HL-60 (cell line): ENCODE measurements around the gene HOXC13.

Experiments
- DNase-seq, 2 experiments: peaks; one replicate each; pipeline ENCODE4 v3.0.0-alpha.2; 2010 to 2020; ENCODE audit warnings: low read depth in 1 of 2, low spot score in 1 of 2
- H3K27ac ChIP-seq: fragments of 250-450 bp; sonication (Bioruptor Pico); replicated peaks from 2 replicates; pipeline ENCODE4 v1.5.1; 2020; ENCODE audit warnings: mild to moderate bottlenecking, moderate library complexity
- H3K27me3 ChIP-seq: fragments of 250-450 bp; sonication (Bioruptor Pico); 2 replicates; pipeline ENCODE4 v1.5.1; 2021; ENCODE audit warnings: mild to moderate bottlenecking, moderate library complexity; ENCODE audit not compliant: insufficient read depth, poor library complexity, severe bottlenecking
- H3K4me3 ChIP-seq: replicated peaks from 2 replicates; pipeline ENCODE4 v1.5.1; 2011; ENCODE audit warnings: mild to moderate bottlenecking, control low read depth, low read length; ENCODE audit not compliant: insufficient read depth
- GABPA ChIP-seq: IDR thresholded peaks from 2 replicates; pipeline ENCODE4 v1.6.1; 2012; ENCODE audit warnings: low read depth
- POLR2AphosphoS5 ChIP-seq: IDR thresholded peaks from 2 replicates; pipeline ENCODE4 v1.6.1; 2012; ENCODE audit warnings: low read depth
- SPI1 ChIP-seq: IDR thresholded peaks from 2 replicates; pipeline ENCODE4 v1.6.1; 2012; ENCODE audit warnings: low read depth, mild to moderate bottlenecking, borderline replicate concordance
- TF ChIP-seq, protein P1 (sequence below): IDR thresholded peaks from one replicate; pipeline ENCODE4 v1.5.1; 2011; ENCODE audit warnings: low read length, control low read depth, inconsistent platforms; ENCODE audit not compliant: insufficient read depth
- TF ChIP-seq, protein P2 (sequence below): IDR thresholded peaks from 2 replicates; pipeline ENCODE4 v1.6.1; 2012; ENCODE audit warnings: low read depth; ENCODE audit not compliant: insufficient replicate concordance

Gene HOXC13

DNA sequence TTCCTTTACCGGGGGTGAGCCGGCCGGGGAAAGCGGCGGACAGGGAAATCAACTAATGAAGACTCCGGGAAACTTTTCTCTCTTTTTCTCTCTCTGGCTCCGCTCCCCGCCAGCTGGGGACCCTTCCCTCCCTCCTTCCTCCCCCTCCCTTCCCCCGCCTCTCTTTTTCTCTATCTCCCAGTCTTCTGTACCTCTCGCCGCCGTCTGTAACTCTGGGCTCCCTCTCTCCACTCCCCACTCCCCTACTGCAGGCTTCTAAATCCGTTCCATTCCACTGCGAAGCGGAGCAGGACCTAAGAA is 27.4 kb downstream of the HOXC13 start:
- H3K27ac ChIP-seq, result no peak overlapping the region
- TF ChIP-seq GABPA (no peak), SPI1 (no peak), POLR2AphosphoS5 (no peak)
- TF ChIP-seq, protein P1, sequence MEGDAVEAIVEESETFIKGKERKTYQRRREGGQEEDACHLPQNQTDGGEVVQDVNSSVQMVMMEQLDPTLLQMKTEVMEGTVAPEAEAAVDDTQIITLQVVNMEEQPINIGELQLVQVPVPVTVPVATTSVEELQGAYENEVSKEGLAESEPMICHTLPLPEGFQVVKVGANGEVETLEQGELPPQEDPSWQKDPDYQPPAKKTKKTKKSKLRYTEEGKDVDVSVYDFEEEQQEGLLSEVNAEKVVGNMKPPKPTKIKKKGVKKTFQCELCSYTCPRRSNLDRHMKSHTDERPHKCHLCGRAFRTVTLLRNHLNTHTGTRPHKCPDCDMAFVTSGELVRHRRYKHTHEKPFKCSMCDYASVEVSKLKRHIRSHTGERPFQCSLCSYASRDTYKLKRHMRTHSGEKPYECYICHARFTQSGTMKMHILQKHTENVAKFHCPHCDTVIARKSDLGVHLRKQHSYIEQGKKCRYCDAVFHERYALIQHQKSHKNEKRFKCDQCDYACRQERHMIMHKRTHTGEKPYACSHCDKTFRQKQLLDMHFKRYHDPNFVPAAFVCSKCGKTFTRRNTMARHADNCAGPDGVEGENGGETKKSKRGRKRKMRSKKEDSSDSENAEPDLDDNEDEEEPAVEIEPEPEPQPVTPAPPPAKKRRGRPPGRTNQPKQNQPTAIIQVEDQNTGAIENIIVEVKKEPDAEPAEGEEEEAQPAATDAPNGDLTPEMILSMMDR, result no peak
- TF ChIP-seq, protein P2, sequence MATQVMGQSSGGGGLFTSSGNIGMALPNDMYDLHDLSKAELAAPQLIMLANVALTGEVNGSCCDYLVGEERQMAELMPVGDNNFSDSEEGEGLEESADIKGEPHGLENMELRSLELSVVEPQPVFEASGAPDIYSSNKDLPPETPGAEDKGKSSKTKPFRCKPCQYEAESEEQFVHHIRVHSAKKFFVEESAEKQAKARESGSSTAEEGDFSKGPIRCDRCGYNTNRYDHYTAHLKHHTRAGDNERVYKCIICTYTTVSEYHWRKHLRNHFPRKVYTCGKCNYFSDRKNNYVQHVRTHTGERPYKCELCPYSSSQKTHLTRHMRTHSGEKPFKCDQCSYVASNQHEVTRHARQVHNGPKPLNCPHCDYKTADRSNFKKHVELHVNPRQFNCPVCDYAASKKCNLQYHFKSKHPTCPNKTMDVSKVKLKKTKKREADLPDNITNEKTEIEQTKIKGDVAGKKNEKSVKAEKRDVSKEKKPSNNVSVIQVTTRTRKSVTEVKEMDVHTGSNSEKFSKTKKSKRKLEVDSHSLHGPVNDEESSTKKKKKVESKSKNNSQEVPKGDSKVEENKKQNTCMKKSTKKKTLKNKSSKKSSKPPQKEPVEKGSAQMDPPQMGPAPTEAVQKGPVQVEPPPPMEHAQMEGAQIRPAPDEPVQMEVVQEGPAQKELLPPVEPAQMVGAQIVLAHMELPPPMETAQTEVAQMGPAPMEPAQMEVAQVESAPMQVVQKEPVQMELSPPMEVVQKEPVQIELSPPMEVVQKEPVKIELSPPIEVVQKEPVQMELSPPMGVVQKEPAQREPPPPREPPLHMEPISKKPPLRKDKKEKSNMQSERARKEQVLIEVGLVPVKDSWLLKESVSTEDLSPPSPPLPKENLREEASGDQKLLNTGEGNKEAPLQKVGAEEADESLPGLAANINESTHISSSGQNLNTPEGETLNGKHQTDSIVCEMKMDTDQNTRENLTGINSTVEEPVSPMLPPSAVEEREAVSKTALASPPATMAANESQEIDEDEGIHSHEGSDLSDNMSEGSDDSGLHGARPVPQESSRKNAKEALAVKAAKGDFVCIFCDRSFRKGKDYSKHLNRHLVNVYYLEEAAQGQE, result no peak
- no peak overlapping the region for H3K4me3 ChIP-seq
- peaks cover 100% of the 10 kb centered on the region for H3K27me3 ChIP-seq
- DNase-seq, result no peak

DNA sequence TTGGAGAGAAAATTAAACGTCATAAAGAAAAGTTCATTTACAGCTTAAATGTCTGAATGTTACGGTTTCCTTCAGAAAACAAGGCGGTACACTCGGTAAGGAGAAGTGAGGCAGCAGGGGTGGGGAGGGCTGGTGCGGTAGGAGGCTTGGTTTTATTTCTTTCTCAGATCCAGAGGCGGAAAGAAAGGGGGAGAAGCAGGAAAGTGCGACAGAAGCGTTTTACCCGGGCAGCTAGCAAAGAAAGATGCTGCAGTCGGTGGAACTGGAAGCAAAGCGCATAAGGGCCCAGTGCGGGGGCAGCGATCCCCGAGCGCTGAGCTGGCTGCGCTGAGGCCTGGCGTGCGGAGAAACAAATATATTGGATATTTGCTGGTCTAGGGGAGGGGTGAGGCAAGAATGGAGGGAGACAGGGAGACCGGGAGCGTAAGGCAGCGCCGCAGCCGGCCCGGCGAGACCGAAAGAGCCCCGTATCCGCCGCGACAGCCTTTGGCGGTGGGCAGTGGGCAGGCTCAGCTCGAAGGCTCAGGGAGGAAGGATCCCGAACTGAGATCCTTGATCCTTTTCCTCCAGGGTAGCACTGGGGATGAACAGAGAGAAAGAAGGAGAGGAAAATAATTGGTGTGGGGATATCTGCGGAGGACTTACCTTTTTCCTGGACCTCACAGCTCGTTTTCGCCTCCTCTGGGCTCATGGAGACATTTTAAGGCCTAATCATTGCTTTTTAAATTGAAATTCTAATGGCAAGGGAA is 27.9 kb downstream of the HOXC13 start:
- no peak overlapping the region for H3K4me3 ChIP-seq
- H3K27ac ChIP-seq, result no peak overlapping the region
- peaks cover 100% of the 10 kb centered on the region for H3K27me3 ChIP-seq
- DNase-seq, result no peak
- TF ChIP-seq, protein P2, result no peak
- no peak for TF ChIP-seq SPI1
- TF ChIP-seq POLR2AphosphoS5, result no peak
- TF ChIP-seq GABPA, result no peak
- TF ChIP-seq, protein P1, result no peak

DNA sequence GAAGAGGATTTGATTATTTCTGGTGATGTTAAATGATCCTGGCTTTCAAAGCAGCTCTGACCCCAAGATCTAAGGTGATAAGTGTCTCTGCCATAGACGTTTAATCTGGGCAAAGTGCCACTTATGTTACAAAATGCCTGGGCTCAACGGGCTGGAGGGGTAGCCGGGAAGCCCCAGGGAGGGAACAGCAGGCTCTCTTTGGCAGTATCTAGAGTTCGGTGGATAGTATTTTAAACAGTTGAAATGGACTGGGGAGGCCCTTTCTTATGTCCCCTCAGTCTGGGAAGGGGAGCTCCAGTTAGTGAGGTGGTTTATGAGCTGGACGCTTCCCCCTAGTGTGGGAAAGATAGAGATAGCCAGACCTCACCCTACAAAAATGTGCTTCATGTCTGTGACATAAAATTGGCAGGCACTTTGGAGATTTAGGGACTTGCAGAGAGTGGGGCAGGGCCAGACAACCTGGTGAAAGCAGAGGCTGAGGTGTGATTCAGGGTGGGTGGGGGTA is 28.8 kb downstream of the HOXC13 start:
- Histone ChIP-seq H3K27ac (no peak overlapping the region), H3K4me3 (no peak overlapping the region), H3K27me3 (peaks cover 100% of the 10 kb centered on the region)
- TF ChIP-seq SPI1, result no peak
- no peak for TF ChIP-seq GABPA
- TF ChIP-seq, protein P2, result no peak
- no peak for TF ChIP-seq POLR2AphosphoS5
- TF ChIP-seq, protein P1, result no peak
- DNase-seq, result no peak
